ENCODE measurements around the gene NF1.

Gene NF1

DNA sequence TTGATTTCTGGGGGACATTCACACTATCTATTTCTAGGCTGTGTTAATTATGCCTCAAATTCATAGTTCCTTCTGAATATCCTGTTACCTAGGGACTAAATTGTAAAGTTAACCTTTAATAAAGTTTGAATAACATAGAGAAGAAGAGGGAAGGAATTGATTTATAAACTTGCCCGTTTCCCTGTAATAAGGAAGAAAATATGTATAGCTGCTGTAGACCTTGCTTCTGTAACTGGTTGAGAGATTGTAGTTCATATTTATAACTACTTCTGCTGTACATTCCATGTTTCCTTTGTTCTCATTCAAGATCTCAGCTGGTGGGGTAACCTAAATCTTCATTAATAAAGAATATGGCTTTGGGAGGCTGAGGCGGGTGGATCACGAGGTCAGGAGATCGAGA is 19.2 kb downstream of the NF1 start:
- no peak for DNase-seq
- Histone ChIP-seq H3K27ac (ENCODE audit: low read length) (no peak overlapping the region), H3K9me2 (replicated peaks; ENCODE audit: insufficient read depth, low read length) (no peaks in the 10 kb centered on the region), H3K27me3 (replicated peaks; ENCODE audit: insufficient read depth, low read length) (no peaks in the 10 kb centered on the region), H3K79me2 (ENCODE audit: low read length) (no peaks in the 10 kb centered on the region), H2AFZ (ENCODE audit: low read length) (no peak overlapping the region), H3K9ac (ENCODE audit: low read length) (no peak overlapping the region), H3K4me2 (ENCODE audit: low read depth, low read length) (no peak overlapping the region), H3K9me3 (replicated peaks; ENCODE audit: insufficient read depth, low read length) (no peaks in the 10 kb centered on the region), H3K4me3 (ENCODE audit: low read length) (no peak overlapping the region), H3K36me3 (replicated peaks; ENCODE audit: insufficient read depth, low read length) (no peaks in the 10 kb centered on the region), H4K20me1 (ENCODE audit: insufficient read depth, low read length) (no peaks in the 10 kb centered on the region), H3F3A (ENCODE audit: insufficient read depth, low read length) (no peaks in the 10 kb centered on the region), H3K4me1 (ENCODE audit: low read length) (no peaks in the 10 kb centered on the region; the same call in 1 of the 2 replicates)
- TF ChIP-seq EZH2 (optimal IDR thresholded peaks at IDR 0.05; ENCODE audit: low read depth, low read length) (no peak), EZH2phosphoT487 (IDR thresholded peaks at IDR 0.05; ENCODE audit: low read length) (no peak)
- TF ChIP-seq, protein P1, sequence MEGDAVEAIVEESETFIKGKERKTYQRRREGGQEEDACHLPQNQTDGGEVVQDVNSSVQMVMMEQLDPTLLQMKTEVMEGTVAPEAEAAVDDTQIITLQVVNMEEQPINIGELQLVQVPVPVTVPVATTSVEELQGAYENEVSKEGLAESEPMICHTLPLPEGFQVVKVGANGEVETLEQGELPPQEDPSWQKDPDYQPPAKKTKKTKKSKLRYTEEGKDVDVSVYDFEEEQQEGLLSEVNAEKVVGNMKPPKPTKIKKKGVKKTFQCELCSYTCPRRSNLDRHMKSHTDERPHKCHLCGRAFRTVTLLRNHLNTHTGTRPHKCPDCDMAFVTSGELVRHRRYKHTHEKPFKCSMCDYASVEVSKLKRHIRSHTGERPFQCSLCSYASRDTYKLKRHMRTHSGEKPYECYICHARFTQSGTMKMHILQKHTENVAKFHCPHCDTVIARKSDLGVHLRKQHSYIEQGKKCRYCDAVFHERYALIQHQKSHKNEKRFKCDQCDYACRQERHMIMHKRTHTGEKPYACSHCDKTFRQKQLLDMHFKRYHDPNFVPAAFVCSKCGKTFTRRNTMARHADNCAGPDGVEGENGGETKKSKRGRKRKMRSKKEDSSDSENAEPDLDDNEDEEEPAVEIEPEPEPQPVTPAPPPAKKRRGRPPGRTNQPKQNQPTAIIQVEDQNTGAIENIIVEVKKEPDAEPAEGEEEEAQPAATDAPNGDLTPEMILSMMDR (IDR thresholded peaks at IDR 0.05; ENCODE audit: low read length), result no peak

DNA sequence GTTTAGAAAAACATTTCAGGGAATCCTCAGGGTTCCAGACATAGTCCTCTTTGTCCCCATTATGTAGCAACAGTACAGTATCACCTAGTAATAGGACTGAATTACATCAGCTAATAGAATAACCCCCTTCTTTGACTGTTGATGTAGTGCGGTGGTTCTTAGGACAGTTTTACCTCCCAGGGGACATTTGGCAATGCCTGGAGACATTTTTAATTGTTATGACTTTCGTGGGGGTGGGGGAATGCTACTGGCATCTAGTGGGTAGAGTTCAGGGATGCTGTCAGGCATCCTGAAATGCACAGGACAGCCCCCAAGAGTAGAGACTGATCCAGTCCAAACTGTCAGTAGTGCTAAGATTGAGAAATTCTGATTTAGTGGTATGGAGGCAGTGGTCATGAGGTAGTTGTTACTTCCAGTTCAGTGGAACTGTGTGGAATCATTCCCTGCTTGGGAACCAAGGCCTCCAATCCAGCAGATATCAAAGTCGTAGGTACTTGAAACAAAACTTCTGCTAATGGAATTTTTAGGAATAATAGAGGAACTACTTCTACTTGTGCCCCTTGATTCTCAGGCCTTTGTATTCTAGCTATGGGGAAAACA is 20.3 kb downstream of the NF1 start:
- TF ChIP-seq EZH2phosphoT487 (IDR thresholded peaks at IDR 0.05; ENCODE audit: low read length), result no peak
- TF ChIP-seq, protein P1 (IDR thresholded peaks at IDR 0.05; ENCODE audit: low read length), result no peak
- TF ChIP-seq EZH2 (optimal IDR thresholded peaks at IDR 0.05; ENCODE audit: low read depth, low read length), result no peak
- Histone ChIP-seq H3K4me3 (ENCODE audit: low read length) (no peak overlapping the region), H3K4me2 (ENCODE audit: low read depth, low read length) (no peak overlapping the region), H3K27ac (ENCODE audit: low read length) (no peak overlapping the region), H3K9ac (ENCODE audit: low read length) (no peak overlapping the region), H2AFZ (ENCODE audit: low read length) (no peak overlapping the region), H3K9me2 (replicated peaks; ENCODE audit: insufficient read depth, low read length) (no peaks in the 10 kb centered on the region), H3K27me3 (replicated peaks; ENCODE audit: insufficient read depth, low read length) (no peaks in the 10 kb centered on the region), H3K4me1 (ENCODE audit: low read length) (no peaks in the 10 kb centered on the region; the same call in 1 of the 2 replicates), H3K36me3 (replicated peaks; ENCODE audit: insufficient read depth, low read length) (no peaks in the 10 kb centered on the region), H3K9me3 (replicated peaks; ENCODE audit: insufficient read depth, low read length) (no peaks in the 10 kb centered on the region), H3K79me2 (ENCODE audit: low read length) (no peaks in the 10 kb centered on the region), H4K20me1 (ENCODE audit: insufficient read depth, low read length) (no peaks in the 10 kb centered on the region), H3F3A (ENCODE audit: insufficient read depth, low read length) (no peaks in the 10 kb centered on the region)
- no peak for DNase-seq

DNA sequence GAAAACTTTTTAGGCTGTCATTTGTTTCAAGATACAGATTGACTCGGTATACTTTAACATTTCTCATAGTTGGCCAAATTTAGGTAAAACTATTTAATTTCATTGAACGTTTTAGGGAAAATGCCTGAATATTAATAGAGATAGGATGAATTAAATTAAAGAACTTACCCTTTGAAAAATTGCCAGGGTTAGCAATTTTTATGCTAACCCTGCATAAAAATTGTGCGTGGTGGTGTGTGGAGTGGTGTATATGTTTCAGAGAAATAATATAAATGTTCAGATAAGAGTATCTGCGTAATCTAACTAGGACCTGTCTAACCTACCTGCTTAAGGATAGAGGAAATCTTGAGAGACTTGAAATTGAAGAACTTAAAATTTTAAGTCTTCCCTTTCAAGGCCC is 21.4 kb downstream of the NF1 start:
- H3K4me1 ChIP-seq (ENCODE audit: low read length), result no peaks in the 10 kb centered on the region; the same call in 1 of the 2 replicates
- no peak overlapping the region for H3K4me2 ChIP-seq (ENCODE audit: low read depth, low read length)
- no peak overlapping the region for H3K27ac ChIP-seq (ENCODE audit: low read length)
- H3K9ac ChIP-seq (ENCODE audit: low read length), result no peak overlapping the region
- no peaks in the 10 kb centered on the region for H4K20me1 ChIP-seq (ENCODE audit: insufficient read depth, low read length)
- no peak for DNase-seq
- no peaks in the 10 kb centered on the region for H3K9me2 ChIP-seq (replicated peaks; ENCODE audit: insufficient read depth, low read length)
- TF ChIP-seq, protein P1 (IDR thresholded peaks at IDR 0.05; ENCODE audit: low read length), result no peak
- H3F3A ChIP-seq (ENCODE audit: insufficient read depth, low read length), result no peaks in the 10 kb centered on the region
- H3K4me3 ChIP-seq (ENCODE audit: low read length), result no peak overlapping the region
- H3K36me3 ChIP-seq (replicated peaks; ENCODE audit: insufficient read depth, low read length), result no peaks in the 10 kb centered on the region
- H3K9me3 ChIP-seq (replicated peaks; ENCODE audit: insufficient read depth, low read length), result no peaks in the 10 kb centered on the region
- no peak overlapping the region for H2AFZ ChIP-seq (ENCODE audit: low read length)
- H3K79me2 ChIP-seq (ENCODE audit: low read length), result no peaks in the 10 kb centered on the region
- H3K27me3 ChIP-seq (replicated peaks; ENCODE audit: insufficient read depth, low read length), result no peaks in the 10 kb centered on the region
